KMS-11 (cell line): Measurements from ENCODE around the gene MS4A4E.
"Not testable (repeated sequence)": the region's sequence is repeated elsewhere in the genome, so short reads cannot be mapped to it uniquely, and the experiment has no call there.

Experiments
- H2AFZ ChIP-seq: fragments of 200-600 bp; sonication (generic); 2 replicates; pipeline ENCODE4 v1.6.1; 2016; ENCODE audit warnings: antibody characterized with exemption, mixed run types, low read depth
- H3K27ac ChIP-seq: fragments of 200-600 bp; sonication (generic); 2 replicates; pipeline ENCODE4 v1.6.1; 2016; ENCODE audit warnings: mild to moderate bottlenecking, mixed run types
- H3K27me3 ChIP-seq: fragments of 200-600 bp; sonication (generic); 2 replicates; pipeline ENCODE4 v1.6.1; 2017; ENCODE audit warnings: mild to moderate bottlenecking, low read depth, mixed run types, moderate library complexity; ENCODE audit not compliant: insufficient read depth
- H3K36me3 ChIP-seq: fragments of 200-600 bp; sonication (generic); 2 replicates; pipeline ENCODE4 v1.6.1; 2017; ENCODE audit warnings: mild to moderate bottlenecking, mixed run types; ENCODE audit not compliant: insufficient read depth
- H3K4me1 ChIP-seq: fragments of 200-600 bp; sonication (generic); 2 replicates; pipeline ENCODE4 v1.6.1; 2016; ENCODE audit warnings: mild to moderate bottlenecking, low read depth, mixed run types; ENCODE audit not compliant: poor library complexity, severe bottlenecking
- H3K4me2 ChIP-seq: fragments of 200-600 bp; sonication (generic); 2 replicates; pipeline ENCODE4 v1.7.0; 2016; ENCODE audit warnings: mild to moderate bottlenecking, mixed run types
- H3K4me3 ChIP-seq: fragments of 200-600 bp; sonication (generic); IDR thresholded peaks from 2 replicates; pipeline ENCODE4 v1.6.1; 2017; ENCODE audit warnings: low read depth, low read length, mixed read lengths; ENCODE audit not compliant: insufficient read depth
- H3K79me2 ChIP-seq: fragments of 200-600 bp; sonication (generic); 2 replicates; pipeline ENCODE4 v1.6.1; 2016; ENCODE audit warnings: low read depth, mixed run types; ENCODE audit not compliant: insufficient read depth
- H3K9ac ChIP-seq: fragments of 200-600 bp; sonication (generic); 2 replicates; pipeline ENCODE4 v1.6.1; 2016; ENCODE audit warnings: mild to moderate bottlenecking, mixed run types
- H4K20me1 ChIP-seq: fragments of 200-600 bp; sonication (generic); 2 replicates; pipeline ENCODE4 v1.6.1; 2016; ENCODE audit warnings: mild to moderate bottlenecking, mixed run types; ENCODE audit not compliant: insufficient read depth
- TF ChIP-seq, protein P1 (sequence below): fragments of 200-600 bp; sonication (generic); conservative IDR thresholded peaks from 2 replicates; pipeline ENCODE4 v1.6.1; 2017; ENCODE audit warnings: low read depth, mild to moderate bottlenecking, antibody characterized with exemption, low read length, moderate library complexity, mixed read lengths

Gene MS4A4E

DNA sequence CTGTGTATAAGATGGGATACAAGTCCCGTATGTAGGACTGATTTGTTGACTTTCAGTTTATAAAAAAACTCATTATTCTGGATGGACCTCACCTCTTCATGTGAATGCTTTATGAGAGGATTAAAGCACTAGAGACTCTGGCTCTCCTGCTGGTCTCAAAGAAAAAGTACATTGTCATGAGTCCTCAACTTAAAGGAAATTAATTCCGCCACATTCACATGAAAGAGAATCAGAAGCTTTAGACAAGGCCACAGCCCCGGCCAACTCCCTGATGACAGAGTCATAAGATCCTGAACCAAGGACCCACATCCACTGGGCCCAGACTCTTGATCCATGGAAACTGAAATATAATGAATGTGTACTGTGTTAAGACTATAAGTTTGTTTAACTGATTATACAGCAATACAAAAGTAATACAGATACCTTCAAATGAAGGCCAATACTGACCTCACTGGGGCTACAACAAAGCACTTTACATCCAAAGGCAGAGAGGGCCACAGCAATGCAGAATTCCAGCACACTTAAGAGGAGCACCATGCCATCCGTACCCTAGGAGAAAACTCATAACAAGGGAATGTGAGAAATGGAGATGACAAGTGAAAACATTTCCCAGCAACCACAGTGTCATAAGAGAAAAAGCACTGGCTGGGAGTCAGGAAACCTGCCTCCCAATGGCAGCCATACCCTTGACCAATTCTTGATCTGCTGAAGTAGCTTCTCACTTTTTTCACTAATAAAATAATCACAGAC lies 34.6 kb downstream of the MS4A4E start:
- Histone ChIP-seq H4K20me1 (no peaks in the 10 kb centered on the region), H3K36me3 (no peaks in the 10 kb centered on the region), H3K9ac (no peak overlapping the region), H3K4me1 (no peaks in the 10 kb centered on the region), H3K4me3 (no peak overlapping the region), H2AFZ (no peak overlapping the region), H3K79me2 (no peaks in the 10 kb centered on the region), H3K27ac (no peak overlapping the region), H3K4me2 (no peak overlapping the region), H3K27me3 (no peaks in the 10 kb centered on the region)
- TF ChIP-seq, protein P1, sequence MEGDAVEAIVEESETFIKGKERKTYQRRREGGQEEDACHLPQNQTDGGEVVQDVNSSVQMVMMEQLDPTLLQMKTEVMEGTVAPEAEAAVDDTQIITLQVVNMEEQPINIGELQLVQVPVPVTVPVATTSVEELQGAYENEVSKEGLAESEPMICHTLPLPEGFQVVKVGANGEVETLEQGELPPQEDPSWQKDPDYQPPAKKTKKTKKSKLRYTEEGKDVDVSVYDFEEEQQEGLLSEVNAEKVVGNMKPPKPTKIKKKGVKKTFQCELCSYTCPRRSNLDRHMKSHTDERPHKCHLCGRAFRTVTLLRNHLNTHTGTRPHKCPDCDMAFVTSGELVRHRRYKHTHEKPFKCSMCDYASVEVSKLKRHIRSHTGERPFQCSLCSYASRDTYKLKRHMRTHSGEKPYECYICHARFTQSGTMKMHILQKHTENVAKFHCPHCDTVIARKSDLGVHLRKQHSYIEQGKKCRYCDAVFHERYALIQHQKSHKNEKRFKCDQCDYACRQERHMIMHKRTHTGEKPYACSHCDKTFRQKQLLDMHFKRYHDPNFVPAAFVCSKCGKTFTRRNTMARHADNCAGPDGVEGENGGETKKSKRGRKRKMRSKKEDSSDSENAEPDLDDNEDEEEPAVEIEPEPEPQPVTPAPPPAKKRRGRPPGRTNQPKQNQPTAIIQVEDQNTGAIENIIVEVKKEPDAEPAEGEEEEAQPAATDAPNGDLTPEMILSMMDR = no peak

DNA sequence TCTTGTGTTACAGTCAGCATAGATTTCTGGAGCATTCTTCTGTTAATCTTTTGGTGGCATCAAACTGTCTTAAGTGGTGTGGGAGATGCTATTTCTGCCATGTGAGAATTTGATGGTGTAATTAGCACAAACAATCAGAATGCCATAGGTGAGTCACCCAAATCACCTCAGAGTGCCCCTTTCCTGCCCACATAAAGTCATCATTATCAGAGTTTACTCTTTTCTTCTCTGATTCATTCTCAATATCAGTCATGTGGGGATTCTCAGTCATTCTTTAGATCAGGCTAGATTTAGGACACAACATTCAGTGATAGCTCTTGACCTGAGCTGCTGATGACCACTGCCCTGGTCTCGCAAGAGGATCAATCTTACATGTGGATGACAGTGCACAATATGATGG lies 36.3 kb downstream of the MS4A4E start:
- no peaks in the 10 kb centered on the region for H4K20me1 ChIP-seq
- no peak overlapping the region for H3K9ac ChIP-seq

DNA sequence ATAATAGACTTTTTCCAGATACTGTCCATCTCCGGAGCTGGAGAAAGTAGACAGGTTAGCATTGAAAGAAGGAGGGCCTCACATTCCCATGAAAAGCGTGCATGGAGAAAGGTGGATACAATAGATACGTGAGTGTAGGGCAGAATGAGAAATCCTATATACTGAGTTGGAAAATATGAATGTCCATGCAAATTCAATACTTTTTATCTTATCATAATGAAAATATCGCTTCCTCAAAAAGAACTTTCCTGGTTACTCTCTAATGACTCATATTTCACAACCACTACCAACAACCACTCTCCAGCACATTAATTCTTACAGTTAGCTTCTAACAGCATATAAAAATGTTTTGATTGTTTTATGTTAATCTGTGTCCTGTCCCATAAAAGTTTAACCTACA lies 38.0 kb downstream of the MS4A4E start:
- Histone ChIP-seq H3K36me3 (no peaks in the 10 kb centered on the region), H3K27ac (no peak overlapping the region), H2AFZ (no peak overlapping the region), H3K4me1 (no peaks in the 10 kb centered on the region), H3K27me3 (no peaks in the 10 kb centered on the region), H3K4me2 (no peak overlapping the region), H3K9ac (no peak overlapping the region), H3K79me2 (no peaks in the 10 kb centered on the region), H3K4me3 (no peak overlapping the region), H4K20me1 (no peaks in the 10 kb centered on the region)
- TF ChIP-seq, protein P1 = no peak

More for the DNA sequence above, 36.3 kb downstream of the MS4A4E start:
- Histone ChIP-seq H3K4me1 (no peaks in the 10 kb centered on the region), H3K79me2 (no peaks in the 10 kb centered on the region), H3K36me3 (no peaks in the 10 kb centered on the region), H3K4me2 (no peak overlapping the region), H2AFZ (no peak overlapping the region), H3K4me3 (no peak overlapping the region), H3K27ac (no peak overlapping the region), H3K27me3 (no peaks in the 10 kb centered on the region)
- TF ChIP-seq, protein P1 = no peak

DNA sequence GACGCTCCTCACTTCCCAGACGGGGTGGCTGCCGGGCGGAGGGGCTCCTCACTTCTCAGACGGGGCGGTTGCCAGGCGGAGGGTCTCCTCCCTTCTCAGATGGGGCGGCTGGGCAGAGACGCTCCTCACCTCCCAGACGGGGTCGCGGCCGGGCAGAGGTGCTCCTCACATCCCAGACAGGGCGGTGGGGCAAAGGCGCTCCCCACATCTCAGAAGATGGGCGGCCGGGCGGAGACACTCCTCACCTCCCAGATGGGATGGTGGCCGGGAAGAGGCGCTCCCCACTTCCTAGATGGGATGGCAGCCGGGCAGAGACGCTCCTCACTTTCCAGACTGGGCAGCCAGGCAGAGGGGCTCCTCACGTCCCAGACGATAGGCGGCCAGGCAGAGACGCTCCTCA lies 41.6 kb downstream of the MS4A4E start:
- not testable (repeated sequence) for H3K4me3 ChIP-seq, H3K36me3 ChIP-seq, H3K4me1 ChIP-seq, H3K27me3 ChIP-seq, H2AFZ ChIP-seq, H3K9ac ChIP-seq, H3K4me2 ChIP-seq, H4K20me1 ChIP-seq, H3K27ac ChIP-seq, H3K79me2 ChIP-seq

DNA sequence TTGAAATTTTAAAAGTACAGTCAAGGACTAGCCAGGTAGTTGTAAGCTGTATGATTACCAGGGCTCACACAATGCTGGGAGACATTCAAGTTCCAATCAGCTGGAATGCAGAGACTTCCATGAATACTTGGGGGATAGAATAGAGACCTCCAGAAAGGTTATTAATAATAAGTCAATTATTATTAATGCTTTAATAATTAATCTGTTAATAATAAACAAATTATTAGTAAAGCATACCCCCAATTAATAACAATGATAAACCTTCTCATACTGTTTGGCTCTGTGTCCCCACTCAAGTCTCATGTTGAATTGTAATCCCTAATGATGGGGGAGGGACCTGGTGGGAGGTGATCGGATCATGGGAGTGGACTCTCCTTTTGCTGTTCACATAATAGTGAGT lies 45.5 kb downstream of the MS4A4E start:
- Histone ChIP-seq H3K27ac (no peak overlapping the region), H3K4me2 (no peak overlapping the region), H2AFZ (no peak overlapping the region), H3K9ac (no peak overlapping the region), H3K27me3 (no peaks in the 10 kb centered on the region), H3K36me3 (no peaks in the 10 kb centered on the region), H3K4me3 (no peak overlapping the region), H3K79me2 (no peaks in the 10 kb centered on the region), H3K4me1 (peaks cover 39% of the 10 kb centered on the region), H4K20me1 (no peaks in the 10 kb centered on the region)
- TF ChIP-seq, protein P1 = no peak
